GM13976 (cell line): ENCODE results near the gene TPSD1.

Experiments used
- DNase-seq: peaks from one replicate; pipeline ENCODE4 v3.0.0; 2012; ENCODE audit warnings: low spot score
- CTCF ChIP-seq: IDR thresholded peaks from 2 replicates; pipeline ENCODE4 v1.5.1; 2012; ENCODE audit warnings: borderline replicate concordance, mild to moderate bottlenecking; ENCODE audit not compliant: insufficient read depth; ENCODE audit errors: extremely low read depth, missing control alignments, control extremely low read depth
- in situ Hi-C: fragments of 300-500 bp; cut with MboI; formaldehyde crosslinking; loops from one replicate; pipeline ENCODE4 v1.12.0; 2022; ENCODE audit warnings: low sequenced_read_pairs, mixed read lengths, inconsistent platforms; ENCODE audit not compliant: unreplicated experiment

TPSD1 gene

DNA sequence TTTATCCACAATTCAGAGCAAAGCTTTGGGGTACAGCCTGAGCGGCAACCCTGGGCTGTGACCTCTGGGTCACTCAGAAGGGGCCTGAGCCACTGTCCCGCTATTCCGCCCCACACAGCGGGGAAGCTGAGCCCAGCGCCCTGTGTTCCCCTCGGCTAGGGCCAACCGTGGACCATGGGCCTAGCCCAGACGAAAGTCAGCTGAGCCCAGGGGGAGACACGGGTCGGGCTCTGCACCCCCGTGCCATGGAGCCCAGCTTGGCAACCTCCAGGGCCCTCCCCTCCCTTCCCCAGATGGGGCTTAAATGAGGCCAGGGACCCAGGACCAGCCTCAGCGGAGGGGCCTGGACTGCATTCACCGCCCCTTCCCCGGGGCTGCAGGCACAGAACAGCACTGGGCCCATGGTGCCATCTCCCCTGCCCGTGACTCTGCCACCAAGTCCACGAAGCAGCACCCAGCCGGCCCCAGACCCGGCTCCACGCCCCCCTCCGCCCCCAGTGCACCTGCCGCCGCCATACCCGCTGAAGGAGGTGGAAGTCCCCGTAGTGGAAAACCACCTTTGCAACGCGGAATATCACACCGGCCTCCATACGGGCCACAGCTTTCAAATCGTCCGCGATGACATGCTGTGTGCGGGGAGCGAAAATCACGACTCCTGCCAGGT, 1.8 kb downstream of the TPSD1 start:
- no peak for DNase-seq
- TF ChIP-seq CTCF = no peak
- in situ Hi-C loops = no loop called here

DNA sequence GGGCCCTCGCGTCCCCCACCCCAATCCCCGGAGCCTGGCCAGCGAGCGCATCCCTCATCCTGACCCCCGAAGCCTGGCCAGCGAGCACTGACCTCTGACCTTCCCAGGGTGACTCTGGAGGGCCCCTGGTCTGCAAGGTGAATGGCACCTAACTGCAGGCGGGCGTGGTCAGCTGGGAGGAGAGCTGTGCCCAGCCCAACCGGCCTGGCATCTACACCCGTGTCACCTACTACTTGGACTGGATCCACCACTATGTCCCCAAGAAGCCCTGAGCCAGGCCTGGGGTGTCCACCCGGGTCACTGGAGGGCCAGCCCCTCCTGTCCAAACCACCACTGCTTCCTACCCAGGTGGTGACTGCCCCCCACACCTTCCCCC, 2.3 kb downstream of the TPSD1 start:
- peak; percentile 49 for DNase-seq
- TF ChIP-seq CTCF = no peak

DNA sequence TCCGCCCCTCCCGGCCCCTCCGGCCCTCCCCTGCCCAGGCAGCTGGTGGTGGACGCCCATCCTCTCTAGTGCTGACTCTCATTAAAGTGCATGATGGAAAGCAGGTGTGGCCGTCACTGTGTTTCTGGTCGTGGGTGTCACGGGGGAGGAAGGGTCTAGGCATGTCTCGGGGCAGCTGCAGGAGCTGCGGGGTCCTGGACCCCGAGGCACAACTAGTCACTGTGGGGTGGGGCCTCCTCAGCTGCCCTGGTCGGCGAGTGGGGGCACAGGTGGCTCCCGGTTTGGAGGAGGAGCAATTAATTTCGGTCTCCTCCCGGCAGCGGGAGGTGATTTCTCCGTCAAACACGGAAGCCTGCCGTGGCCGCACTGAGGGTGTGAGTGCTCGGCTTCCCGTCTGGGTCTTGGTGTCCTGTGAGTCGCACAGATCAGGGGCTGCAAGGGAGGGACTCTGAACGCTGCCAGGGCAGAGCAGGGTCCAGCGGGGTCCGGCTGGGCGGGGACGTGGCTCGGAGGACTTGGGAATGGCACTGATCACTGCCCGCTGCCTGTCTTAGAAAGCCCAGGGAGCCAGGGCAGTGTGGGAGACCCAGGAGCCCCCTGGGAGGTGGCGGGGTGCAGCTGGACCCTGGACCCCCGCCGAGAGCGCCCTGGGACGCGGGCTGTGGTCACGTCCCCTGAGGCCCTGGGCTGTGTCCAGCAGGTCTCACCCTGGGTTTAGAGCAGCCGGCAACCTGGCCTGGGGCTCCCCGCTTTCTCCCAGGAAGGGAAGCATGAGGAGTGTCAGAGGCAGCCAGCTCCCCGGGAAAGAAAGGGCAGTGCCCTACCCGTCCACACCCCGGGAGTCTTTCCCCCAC, 3.3 kb downstream of the TPSD1 start:
- DNase-seq = peak; percentile 62
- no peak for TF ChIP-seq CTCF
- in situ Hi-C loops = no loop called here

More for the DNA sequence above, 2.3 kb downstream of the TPSD1 start:
- in situ Hi-C loops = no loop called here

GRCh38 chr16:1259760-1260068, 3.8 kb downstream of the TPSD1 start:
- peak; percentile 39 for DNase-seq
- TF ChIP-seq CTCF = no peak
- in situ Hi-C loops = no loop called here

DNA sequence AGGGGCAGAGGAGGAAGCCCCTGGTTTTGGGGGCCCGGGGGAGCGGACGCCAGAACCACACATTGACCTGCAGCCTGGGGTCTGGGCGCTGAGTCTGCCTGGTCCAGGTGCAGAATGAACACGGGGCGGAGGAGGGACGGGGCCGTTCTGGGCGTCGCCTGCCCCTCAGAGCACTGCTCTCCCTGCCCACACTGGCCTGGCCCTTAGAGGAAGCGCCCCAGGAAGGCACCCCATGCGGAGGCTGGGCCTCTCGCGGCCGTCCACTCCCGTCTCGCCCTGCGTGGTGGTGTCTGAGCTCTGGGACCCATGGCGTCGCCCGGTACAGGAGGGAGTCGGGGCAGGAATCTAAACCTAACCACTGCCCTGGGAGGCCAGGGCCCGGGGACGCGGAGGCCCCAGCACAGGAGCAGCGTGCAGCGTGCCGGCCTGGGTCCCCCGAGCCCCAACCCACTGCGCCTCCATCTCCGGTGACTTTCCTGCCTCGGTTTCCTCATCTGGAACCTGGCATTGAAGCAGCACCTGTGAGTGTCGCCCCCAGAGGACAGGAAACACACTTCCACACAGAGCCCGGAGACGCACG, 4.3 kb downstream of the TPSD1 start:
- no peak for TF ChIP-seq CTCF
- peak; percentile 33 for DNase-seq
- in situ Hi-C loops = no loop called here

DNA sequence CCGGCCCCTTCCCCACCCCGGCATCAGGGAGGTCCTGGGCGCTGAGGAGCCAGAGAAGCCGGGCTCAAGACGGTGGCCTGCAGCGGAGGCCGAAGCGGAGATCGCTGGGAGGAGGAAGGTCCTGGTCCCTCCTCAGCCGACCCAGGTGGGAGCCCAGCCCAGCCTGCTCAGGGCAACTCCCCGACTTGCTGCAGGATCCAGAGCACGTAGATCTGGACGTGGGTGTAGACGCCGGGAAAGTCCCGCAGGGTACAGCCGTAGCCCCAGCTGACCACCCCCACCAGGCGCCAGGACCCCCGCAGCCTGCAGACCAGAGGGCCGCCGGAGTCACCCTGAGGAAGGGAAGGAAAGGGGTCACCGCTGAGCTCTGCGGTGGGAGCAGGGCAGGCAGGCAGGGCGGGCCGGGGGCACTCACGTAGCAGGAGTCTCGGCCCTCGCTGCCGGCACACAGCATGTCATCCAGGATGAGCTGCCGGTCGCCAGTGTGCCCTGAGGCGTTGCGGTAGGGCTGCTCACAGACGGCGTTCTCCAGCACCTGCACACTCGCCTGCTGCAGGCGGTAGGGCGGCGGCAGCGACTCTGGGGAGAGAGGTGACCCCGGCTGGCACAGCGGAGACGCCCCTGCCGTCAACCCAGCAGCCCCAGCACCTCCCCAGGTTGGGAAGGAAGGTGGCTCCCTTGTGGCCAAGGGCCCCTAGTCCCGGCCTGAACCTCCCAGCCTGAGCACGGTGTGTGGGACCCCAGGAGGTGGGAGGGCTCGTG, 5.4 kb downstream of the TPSD1 start:
- in situ Hi-C loops = no loop called here
- TF ChIP-seq CTCF = no peak
- DNase-seq = peak; percentile 62
